GM21528 (cell line): ENCODE results near the gene RNU5B-1.
"Not testable (repeated sequence)": the region's sequence is repeated elsewhere in the genome, so short reads cannot be mapped to it uniquely, and the experiment has no call there.

ENCODE experiments used
- ATAC-seq: cut with Tn5 transposase; IDR thresholded peaks from one replicate; pipeline ENCODE4 v1.9.1; 2021; ENCODE audit warnings: mild to moderate bottlenecking, moderate library complexity; ENCODE audit not compliant: unreplicated experiment, low FRiP score

The RNU5B-1 gene

DNA sequence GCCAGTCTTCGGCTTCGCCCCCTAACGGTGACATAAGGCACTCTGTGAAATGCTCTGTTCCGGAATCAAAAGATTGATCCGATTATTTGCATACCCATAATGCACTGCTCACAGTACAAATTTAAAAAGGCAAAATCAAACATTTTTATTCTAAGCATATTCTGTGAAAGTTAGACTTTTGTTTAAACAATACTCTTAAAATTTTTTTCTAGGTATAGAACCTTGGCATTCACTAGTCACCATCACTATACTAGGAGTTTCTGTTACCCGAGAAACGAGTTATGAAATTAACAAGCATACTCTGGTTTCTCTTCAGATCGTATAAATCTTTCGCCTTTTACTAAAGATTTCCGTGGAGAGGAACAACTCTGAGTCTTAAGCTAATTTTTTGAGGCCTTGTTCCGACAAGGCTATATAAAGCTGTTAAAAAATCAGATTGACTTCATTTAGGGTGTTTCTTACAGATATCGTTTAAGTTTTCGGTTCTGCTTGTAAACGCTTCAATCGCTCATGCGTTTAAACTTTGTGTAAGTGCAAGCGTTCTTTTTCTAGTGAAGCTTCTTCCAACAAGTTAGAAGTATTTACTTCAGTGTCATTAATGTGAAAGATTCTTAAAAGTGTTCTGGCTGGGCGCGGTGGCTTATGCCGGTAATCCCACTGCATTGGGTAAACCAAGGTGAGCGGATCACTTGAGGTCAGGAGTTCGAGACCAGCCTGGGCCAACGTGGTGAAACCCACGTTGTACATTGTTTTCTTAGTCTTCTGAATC, at the start of gene RNU5B-1:
Gene RNU5B-1, plus strand, starts transcription at position 297 of the 769 bp plus-strand sequence.
- ATAC-seq: peak; percentile 62

DNA sequence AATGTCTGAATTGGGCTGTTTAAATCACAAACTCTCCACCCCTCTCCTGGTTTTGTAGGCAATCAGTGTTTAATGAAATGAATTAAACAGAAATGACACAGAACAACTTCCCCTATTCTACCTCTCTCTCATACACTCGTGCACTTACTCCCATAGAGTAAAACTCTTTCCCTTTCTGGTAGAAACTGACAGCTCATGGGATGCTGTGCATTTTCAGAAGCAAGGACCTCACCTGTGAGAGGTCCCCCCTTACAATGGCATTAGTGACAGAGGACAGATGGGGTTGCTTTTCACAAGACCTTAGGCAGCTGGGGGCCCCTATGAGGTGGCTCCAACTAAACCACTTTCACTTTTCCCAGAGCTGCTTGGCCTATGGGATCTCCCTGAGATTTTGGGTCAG, 49.7 kb upstream of the RNU5B-1 start:
- no peak for ATAC-seq

DNA sequence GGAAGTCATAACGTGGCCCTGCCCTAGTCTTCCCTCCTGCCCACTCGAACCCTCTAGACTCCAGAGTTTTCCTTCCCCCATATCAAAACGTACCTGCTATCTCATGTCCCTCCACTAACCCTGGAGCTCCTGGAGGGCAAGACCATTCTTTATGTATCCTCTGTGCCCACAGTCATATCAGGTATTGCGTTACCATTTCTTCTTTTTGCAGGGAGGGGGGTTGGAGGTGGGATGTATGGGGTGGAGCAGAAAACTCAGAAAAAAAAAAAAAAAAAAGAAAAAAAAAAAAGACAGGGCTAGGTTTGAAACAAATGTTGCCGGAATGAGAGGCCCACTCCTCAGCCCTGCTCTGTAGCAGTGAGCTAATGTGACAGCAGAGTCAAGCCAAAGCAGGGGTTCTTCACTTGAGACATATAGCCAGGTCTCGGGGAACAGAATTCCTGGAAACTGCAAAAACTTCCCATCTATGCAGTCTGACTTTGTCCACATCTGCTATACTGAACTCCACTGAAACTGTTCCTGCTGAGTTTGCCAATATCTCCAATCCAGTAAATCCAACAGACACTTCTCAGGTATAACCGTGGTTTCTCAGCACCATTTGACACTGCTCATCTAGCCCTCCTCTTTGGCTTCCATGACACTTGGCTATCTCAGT, 48.9 kb upstream of the RNU5B-1 start:
- ATAC-seq: no peak

DNA sequence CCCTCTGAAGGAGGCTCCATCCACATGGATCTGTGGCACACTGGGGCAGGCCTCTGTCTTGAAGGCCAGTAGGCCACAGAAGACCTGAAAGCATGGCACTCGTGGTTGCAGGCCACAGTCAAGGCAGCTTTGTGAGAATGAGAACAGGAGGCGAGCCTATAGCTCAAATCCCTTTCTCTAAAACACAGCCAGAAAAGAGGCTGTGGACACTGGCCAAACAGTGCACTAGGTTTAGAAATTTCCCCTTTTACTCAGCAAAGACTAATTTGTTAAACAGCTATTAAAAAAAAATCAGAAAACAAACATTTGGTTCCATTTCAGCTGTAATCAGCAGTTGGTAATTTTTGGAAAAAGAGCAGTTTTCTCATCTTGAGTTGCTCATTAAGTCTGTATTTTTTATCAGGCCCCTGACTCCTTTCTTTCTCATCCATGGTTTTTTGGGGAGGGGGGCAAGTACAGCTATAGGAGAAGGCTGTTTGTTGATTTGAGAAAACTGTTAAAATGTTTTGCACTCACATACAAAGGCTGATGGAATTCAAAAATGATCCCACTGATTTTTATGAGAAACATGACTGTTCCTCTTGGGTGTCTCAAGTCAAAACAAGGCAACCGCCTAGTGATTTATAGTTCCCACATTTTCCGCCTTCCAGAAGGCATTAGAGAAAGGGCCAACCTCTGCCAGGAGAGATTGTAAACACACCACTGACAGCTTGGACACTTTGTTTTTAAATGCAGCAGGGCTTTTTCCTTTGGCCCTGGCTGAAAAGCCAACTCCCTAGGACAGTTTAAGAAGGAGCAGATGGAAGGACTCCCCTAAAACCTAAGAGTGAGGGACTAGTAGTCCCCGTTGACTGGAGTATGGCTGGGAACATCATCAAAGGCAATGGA, 45.9 kb upstream of the RNU5B-1 start:
- ATAC-seq: no peak

DNA sequence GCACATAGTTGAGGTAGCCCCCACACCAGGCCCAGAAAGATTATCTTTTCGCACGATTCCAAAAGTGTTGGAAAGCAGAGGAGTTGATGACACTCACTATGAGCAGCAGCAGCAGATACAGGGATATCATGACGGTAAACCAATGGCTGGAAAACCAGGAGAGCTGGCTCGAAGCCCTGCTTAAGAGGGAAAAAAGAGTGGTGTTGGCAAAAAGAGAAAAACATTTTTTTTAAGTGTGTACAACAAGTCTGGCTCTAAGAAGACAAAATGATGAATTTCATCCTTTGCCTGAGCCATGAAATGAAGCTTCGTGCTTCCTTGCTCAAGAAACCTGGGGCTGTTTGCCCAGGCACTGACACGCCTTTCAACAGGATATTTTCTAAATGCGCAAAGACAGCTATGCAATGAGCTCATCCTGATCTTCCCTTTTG, 45.1 kb upstream of the RNU5B-1 start:
- ATAC-seq: no peak

DNA sequence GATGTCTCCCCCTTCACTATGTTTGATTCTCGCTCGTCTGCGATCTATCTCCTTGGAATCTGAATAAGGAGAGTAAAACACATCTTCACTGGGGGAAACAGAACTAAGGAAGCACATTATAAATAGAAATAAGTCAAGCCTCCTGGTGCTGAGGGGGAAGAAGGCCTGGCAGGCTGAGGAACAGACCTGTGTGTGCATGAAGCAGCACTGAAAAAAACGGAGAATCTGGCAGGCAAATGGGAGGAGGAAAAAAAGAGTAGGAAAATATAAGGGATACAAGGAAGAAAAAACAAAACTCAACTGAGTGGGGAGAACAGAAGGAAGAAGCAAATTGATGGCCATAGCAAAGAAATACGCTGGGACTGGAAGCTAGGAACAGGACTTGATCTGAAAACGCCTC, 43.5 kb upstream of the RNU5B-1 start:
- no peak for ATAC-seq

DNA sequence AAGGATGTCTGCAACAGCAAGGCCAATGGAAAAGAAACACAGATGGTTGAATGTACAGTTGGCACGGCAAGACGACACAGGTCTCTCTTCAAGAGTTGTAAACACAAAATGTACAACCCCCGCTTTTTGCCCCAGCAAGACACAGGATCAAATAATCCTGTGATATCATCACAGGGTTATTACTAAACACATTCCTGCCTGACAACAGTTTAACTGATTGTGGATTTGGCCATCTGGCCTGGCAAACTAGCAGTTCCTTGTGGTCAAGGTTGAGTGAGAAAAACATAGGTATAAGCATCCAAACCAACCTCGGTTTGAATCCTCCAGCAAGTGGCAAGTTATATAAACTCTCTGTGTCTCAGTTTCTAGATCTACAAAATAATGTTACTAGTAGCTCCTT, 41.2 kb upstream of the RNU5B-1 start:
- no peak for ATAC-seq

DNA sequence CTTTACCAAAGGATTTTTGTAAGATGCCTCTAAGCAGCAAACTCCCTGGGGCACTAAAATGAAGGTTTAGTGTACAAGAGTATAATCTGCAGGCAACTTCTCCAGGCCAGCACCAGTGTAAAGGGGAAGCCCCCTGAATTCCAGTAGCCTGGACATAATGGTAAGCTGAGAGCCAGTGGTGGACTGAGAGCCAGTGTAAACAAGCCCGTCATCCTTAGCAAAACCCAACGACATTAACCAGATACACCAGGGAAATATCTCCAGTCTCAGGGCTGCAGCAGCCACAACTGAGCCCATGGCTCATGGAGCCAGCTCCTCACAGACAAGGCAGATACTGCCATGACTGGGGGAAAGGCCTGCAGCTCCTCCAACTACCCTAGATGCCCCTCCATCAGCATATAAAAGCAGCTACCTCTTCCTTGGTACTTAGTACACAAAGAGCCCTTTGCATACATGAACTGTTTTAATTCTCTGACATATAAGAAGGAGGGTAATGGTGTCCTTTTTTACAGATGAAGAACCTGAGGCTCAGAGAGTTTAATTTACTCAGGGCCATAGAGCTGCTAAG, 39.5 kb upstream of the RNU5B-1 start:
- ATAC-seq: no peak

DNA sequence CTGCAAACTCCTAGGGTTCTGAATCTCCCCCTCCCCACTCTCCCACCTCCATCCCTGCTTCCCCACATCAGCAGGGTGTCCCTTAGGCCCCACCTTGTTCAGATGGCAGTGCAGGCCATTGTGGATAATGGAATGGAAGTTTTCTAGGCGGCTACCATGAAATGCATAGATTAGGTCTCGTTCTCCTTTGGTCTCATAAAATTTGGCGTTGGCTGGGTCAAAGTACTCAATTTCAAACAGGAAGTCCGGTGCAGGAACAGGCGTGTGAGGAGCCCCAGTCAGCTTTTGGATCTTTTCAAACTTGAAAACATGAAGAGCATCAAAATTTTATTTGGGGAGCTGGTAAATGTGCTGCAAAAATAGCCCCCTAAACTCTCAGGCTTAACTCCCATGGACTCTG, 38.0 kb upstream of the RNU5B-1 start:
- ATAC-seq: no peak

DNA sequence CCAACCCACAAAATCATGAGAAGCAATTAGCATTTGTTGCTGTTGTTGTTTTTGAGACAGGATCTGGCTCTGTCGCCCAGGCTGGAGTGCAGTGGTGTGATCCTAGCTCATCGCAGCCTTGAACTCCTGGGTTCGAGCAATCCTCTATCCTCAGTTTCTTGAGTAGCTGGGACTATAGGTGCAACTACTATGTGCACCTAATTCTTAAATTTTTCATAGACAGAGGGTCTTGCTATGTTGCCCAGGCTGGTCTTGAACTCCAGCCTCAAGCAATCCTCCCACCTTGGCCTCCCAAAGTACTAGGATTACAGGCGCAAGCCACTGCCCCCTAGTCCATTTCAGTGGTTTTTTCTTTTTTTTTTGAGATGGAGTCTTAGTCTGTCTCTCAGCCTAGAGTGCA, 36.1 kb upstream of the RNU5B-1 start:
- no peak for ATAC-seq

DNA sequence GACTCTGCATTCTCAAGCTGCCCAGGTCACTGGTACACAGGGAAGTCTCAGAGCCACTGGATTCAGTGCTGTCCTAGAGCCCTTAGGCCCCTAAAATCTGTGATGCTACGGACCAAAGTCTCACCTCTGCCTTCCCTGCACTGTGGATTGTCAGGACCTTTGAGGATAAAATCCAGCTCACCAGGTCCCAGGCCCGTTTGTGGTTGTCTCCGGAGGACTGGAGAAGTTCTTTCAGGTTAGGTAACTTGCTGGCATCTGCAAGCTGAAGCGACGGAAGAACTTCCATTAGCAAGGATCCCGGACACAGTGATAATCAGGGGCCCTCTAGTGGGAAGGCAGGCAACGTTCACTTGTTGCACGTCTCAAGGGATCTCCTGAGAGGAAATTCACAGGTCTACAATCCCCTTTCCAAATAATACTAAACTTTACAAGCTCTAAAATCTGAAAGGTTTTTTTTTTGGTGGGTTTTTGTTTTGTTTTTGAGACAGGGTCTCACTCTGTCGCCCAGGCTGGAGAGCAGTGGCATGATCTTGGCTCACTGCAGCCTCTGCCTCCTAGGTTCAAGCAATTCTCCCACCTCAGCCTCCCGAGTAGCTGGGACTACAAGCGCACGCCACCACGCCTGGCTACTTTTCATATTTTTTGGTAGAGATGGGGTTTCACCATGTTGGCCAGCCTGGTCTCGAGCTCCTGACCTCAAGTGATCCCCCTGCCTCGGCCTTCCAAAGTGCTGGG, 33.5 kb upstream of the RNU5B-1 start:
- ATAC-seq: not testable (repeated sequence)

DNA sequence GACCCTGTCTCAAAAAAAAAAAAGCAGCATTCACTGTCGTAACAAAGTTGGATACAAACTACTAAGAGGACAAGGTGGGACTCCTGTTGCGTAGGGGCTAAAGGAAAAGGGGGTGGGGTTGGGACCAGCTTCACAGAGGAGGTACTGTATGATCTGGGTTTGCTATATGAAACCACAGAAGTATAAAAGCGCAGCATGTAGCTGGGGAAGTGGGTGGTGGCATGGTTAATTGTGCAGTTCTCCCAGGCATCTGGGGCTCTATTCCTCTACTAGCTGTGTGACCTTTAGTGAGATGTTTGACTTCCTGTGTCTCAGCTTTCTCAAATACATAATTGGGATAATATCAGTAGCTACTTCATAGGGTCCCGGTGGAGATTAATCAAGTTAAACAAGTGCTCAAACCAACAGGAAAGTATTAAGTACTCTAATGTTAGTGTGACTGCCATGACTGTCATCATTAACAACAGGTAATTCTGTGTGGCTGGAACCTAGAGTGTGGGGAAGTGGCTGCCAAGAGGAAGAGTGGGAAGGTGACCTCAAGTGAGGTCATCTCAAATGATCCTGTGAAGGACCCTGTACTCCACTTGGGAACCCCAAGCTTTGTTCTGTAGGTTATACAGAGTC, 29.3 kb upstream of the RNU5B-1 start:
- no peak for ATAC-seq

DNA sequence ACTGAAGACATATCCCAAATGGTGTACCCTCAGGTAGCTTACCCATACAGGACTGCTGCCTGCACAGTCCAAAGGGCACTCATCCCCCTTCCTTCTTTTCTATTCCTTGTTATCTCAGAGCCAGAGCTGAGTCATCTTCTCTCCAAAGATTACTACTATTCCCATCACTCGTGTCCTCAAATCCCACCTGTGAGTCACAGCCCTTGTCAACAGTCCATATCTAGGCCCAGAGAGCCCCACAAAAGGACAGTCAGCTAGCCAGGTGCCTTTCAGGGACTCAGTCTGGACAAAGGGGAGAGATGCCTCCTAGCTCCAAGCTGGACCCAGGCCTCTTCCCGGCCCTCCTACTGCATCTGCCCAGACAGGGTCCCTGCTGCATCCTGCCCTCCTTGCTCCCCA, 28.8 kb upstream of the RNU5B-1 start:
- no peak for ATAC-seq

DNA sequence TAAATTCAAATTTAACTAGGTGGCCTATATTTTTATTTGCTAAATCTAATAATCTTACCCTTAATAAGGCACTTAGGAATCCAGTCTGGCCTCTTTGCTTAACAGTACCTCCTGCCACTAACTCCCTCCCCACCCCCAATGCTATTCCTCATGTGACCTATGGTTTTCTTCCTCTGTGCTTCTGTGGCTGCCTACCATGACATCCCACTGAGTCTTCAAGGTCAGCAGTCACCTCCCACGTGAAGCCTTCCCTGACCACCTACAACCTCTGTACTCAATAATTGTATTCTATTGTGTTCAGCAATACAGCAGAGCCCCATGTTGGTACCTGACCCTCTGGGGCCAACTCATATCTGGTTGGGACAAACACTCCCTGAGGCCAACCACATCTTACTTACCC, 27.5 kb upstream of the RNU5B-1 start:
- no peak for ATAC-seq

DNA sequence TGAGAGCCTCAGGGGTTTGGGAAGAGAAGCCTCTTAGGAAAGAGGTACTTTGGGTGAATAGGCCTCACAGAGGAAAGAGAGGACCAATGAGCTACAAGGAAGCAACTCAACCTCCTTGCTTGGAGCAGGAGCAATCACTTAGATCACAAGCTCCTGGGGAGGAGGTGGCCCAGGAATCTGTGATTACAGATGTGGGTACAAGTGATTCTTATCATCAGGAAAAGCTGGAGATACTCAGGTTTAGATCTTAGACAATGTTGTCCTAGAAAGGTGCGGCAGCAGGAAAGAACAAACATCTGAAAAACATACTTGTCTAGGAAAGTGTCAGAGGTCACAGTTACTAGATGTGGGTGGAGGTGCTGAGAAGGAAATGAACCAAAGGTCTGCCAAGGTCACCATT, 26.0 kb upstream of the RNU5B-1 start:
- ATAC-seq: no peak

DNA sequence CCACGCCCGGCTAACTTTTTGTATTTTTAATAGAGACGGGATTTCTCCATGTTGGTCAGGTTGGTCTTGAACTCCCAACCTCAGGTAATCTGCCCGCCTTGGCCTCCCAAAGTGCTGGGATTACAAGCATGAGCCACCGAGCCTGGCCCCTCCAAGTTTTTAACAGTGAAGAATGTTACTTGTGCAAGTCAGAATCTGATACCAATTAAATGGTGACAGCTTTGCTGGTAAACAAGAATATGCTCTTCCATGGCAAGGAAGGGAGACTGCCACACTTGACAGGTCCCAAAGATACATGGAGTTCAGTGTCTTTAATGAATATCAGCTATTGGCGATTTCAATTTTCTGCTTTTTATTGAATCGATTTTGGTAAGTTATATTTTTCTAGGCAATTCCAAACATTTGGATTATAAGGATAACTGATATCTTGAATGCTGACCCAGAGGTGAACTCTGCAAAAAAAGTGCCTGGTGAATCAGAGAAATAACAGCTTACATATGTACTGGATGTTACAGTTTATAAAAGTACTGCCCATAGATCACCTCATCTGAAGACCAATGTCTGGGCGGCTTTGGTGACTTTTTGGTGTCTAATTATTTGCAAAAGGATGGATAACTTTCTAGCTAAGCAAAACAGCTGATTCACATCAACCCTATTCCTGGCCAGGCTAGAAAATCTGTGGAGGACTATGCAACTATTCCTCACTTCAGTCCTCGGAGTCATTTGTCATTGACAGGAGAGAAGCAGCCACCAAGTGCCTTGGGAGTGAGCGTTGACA, 19.0 kb upstream of the RNU5B-1 start:
- ATAC-seq: no peak

DNA sequence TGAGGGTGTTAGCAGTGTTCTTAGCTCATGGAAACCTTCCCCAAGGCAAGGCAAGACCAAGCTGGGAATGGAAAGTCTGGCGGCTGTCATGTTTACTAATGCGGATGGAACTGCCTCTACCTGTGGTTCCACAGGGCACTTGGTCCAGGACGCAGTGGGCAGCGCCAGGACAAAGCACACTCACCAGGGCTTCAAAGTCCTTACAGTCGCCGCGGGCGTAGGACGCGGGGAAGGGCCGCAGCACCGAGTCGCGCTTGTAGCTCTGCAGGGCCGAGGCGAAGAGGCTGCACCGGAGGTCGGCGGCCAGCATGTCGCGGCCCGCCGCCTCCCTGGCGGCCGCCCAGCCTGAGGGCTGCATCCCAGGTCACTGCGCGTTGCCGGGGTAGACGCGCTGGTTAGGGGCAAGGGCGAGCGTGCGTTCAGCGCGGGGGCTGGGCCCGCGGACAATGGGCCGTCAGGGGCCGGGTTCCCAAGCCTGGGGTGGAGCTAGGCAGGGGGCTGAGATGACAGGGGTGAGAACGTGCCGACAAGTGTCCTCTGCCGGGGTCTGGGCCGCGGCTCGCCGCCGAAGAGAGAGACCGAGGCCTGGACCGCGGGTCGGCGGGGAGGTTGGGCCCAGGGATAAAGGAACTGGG, 18.3 kb upstream of the RNU5B-1 start:
- ATAC-seq: peak; percentile 33

DNA sequence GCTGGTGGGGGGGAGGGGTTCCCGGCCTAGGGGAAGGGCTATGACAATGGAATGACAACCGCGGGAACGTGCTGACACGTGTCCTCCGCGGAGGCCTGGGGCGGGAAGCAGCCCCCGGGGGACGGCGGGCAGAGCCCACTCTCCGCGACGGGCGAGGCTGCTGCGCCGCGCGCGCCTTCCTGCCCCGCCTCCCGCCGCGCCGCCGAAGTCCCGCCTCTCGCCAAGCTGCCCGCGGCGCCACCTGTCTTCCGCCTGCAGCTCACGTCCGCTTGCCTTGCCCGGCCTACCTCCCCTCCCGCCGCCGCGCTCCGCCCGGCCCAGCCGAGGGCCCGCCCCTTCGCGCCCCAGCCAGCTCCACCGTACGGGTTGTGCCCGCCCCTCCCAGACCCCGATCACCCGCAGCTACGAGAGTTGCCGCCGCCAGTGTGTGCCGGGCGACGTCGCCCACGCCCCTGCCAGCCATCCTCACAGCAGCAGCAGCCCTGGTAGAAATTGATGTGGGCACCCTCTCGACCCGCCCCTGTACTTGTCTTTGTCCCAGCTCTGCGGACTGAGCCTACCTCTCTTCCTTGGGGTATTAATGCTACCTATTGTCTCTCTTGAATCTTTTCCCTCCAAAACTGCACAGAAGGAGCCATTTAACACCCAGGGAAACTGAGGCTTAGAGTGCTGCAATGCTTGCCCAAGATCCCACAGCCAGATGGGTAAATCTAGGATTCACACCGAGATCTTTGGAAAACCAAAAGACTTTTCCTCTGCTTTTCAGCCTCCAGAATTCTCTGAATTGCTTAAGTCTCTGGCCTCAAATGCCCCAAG, 17.6 kb upstream of the RNU5B-1 start, which contains the start of gene PARP16:
Gene PARP16, minus strand, starts transcription at position 180 of the 816 bp plus-strand sequence. CDS start 457 bp downstream, outside the sequence.
- ATAC-seq: peak; percentile 92
